GM23338 (cell line): ENCODE results near the gene STING1. TPM values are rescaled to one million over a fixed set of nuclear protein-coding genes. Genes with fewer than 3 reads are reported as not detected.

Experiments
- ATAC-seq: fragments of 200-7000 bp; cut with Tn5 transposase; 3 replicates; pipeline ENCODE4 v1.9.1; 2020
- DNase-seq: peaks from one replicate; pipeline ENCODE4 v3.0.0-alpha.2; 2015; ENCODE audit warnings: low spot score
- H2AFZ ChIP-seq: fragments of 200-600 bp; sonication (generic); 2 replicates; pipeline ENCODE4 v1.8.0; 2016; ENCODE audit warnings: antibody characterized with exemption, mild to moderate bottlenecking, moderate library complexity
- H3F3A ChIP-seq: fragments of 200-600 bp; sonication (generic); replicated peaks from 2 replicates; pipeline ENCODE4 v1.8.0; 2017; ENCODE audit warnings: antibody characterized with exemption, mixed run types, low read depth
- H3K27ac ChIP-seq: fragments of 200-600 bp; sonication (generic); 2 replicates; pipeline ENCODE4 v1.6.1; 2016; ENCODE audit warnings: low read depth
- H3K27me3 ChIP-seq: fragments of 200-600 bp; sonication (generic); 2 replicates; pipeline ENCODE4 v1.8.0; 2016; ENCODE audit warnings: mild to moderate bottlenecking, mixed run types, moderate library complexity; ENCODE audit not compliant: insufficient read depth
- H3K36me3 ChIP-seq: fragments of 200-600 bp; sonication (generic); 2 replicates; pipeline ENCODE4 v1.8.0; 2016; ENCODE audit warnings: mild to moderate bottlenecking; ENCODE audit not compliant: insufficient read depth
- H3K4me1 ChIP-seq: fragments of 200-600 bp; sonication (generic); 2 replicates; pipeline ENCODE4 v1.8.0; 2016; ENCODE audit warnings: mild to moderate bottlenecking, moderate library complexity; ENCODE audit not compliant: insufficient read depth
- H3K4me2 ChIP-seq: fragments of 200-600 bp; sonication (generic); 2 replicates; pipeline ENCODE4 v1.7.1; 2017; ENCODE audit warnings: mixed run types
- H3K4me3 ChIP-seq: fragments of 200-600 bp; sonication (generic); 2 replicates; pipeline ENCODE4 v1.6.1; 2016; ENCODE audit warnings: mixed run types
- H3K79me2 ChIP-seq: fragments of 200-600 bp; sonication (generic); replicated peaks from 2 replicates; pipeline ENCODE4 v1.8.0; 2017; ENCODE audit warnings: mild to moderate bottlenecking; ENCODE audit not compliant: insufficient read depth
- H3K9me2 ChIP-seq: fragments of 200-600 bp; sonication (generic); 2 replicates; pipeline ENCODE4 v1.8.0; 2017; ENCODE audit not compliant: insufficient read depth
- H4K20me1 ChIP-seq: fragments of 200-600 bp; sonication (generic); replicated peaks from 2 replicates; pipeline ENCODE4 v1.8.0; 2017; ENCODE audit warnings: mild to moderate bottlenecking; ENCODE audit not compliant: insufficient read depth
- H3K27ac Mint-ChIP-seq: 2 replicates; pipeline ENCODE4 v1.8.0; 2020; ENCODE audit warnings: inconsistent platforms, mild to moderate bottlenecking, moderate library complexity, mixed read lengths
- H3K27me3 Mint-ChIP-seq: 3 replicates; pipeline ENCODE4 v1.8.0; 2022; ENCODE audit warnings: low read depth, mild to moderate bottlenecking, moderate library complexity, mixed read lengths, inconsistent platforms; ENCODE audit not compliant: insufficient read depth, poor library complexity
- H3K36me3 Mint-ChIP-seq: 3 replicates; pipeline ENCODE4 v1.8.0; 2021; ENCODE audit warnings: low read depth, mild to moderate bottlenecking, inconsistent platforms, moderate library complexity, mixed read lengths
- H3K4me1 Mint-ChIP-seq: 3 replicates; pipeline ENCODE4 v1.8.0; 2020; ENCODE audit warnings: mild to moderate bottlenecking, inconsistent platforms, mixed read lengths
- H3K4me3 Mint-ChIP-seq: 3 replicates; pipeline ENCODE4 v1.8.0; 2021; ENCODE audit warnings: moderate library complexity, mild to moderate bottlenecking, inconsistent platforms, mixed read lengths
- H3K9me3 Mint-ChIP-seq: 3 replicates; pipeline ENCODE4 v1.8.0; 2020; ENCODE audit warnings: moderate library complexity, mild to moderate bottlenecking, inconsistent platforms, mixed read lengths
- CREB1 ChIP-seq: fragments of 250-450 bp; sonication (Bioruptor Pico); IDR thresholded peaks from 2 replicates; pipeline ENCODE4 v1.5.0; 2020; ENCODE audit warnings: low read depth, mild to moderate bottlenecking, moderate library complexity
- EZH2 ChIP-seq: fragments of 200-600 bp; sonication (generic); IDR thresholded peaks from one replicate; pipeline ENCODE4 v1.8.0; 2017; ENCODE audit warnings: antibody characterized with exemption, mild to moderate bottlenecking, low read depth; ENCODE audit not compliant: unreplicated experiment
- EZH2phosphoT487 ChIP-seq: fragments of 200-600 bp; sonication (generic); IDR thresholded peaks from one replicate; pipeline ENCODE4 v1.8.1; 2018; ENCODE audit warnings: antibody characterized with exemption; ENCODE audit not compliant: unreplicated experiment
- JUNB ChIP-seq: IDR thresholded peaks from one replicate; pipeline ENCODE4 v1.6.1; 2016; ENCODE audit warnings: antibody characterized with exemption; ENCODE audit not compliant: unreplicated experiment
- NANOG ChIP-seq: IDR thresholded peaks from 2 replicates; pipeline ENCODE4 v1.6.1; 2016; ENCODE audit warnings: antibody characterized with exemption, borderline replicate concordance
- POLR2AphosphoS5 ChIP-seq: IDR thresholded peaks from 2 replicates; pipeline ENCODE4 v1.6.1; 2016; ENCODE audit warnings: antibody characterized with exemption, low read depth
- STAT1 ChIP-seq: IDR thresholded peaks from one replicate; pipeline ENCODE4 v1.6.1; 2016; ENCODE audit warnings: antibody characterized with exemption; ENCODE audit not compliant: unreplicated experiment
- ZNF331 ChIP-seq: fragments of 250-450 bp; sonication (Bioruptor Pico); IDR thresholded peaks from 2 replicates; pipeline ENCODE4 v1.5.0; 2020; ENCODE audit warnings: low read depth, mild to moderate bottlenecking, moderate library complexity
- polyA plus RNA-seq: library from polyadenylated mRNA; unstranded; fragments of >200 nt; fragmentation: Nextera tagmentation; extraction: Ambion mirVana; gene quantifications from 2 replicates; pipeline ENCODE4 v1.2.1, GENCODE V29; 2016
- total RNA-seq: library from RNA; depleted of rRNA; stranded (reverse); fragments of >200 nt; shearing (Covaris generic); gene quantifications from 2 replicates; pipeline ENCODE4 v1.2.3, GENCODE V29; 2014
- TF ChIP-seq, protein P1 (sequence below): IDR thresholded peaks from 2 replicates; pipeline ENCODE4 v1.6.1; 2016; ENCODE audit warnings: antibody characterized with exemption
- TF ChIP-seq, protein P2 (sequence below): IDR thresholded peaks from one replicate; pipeline ENCODE4 v1.6.1; 2018; ENCODE audit warnings: antibody characterized with exemption; ENCODE audit not compliant: unreplicated experiment
- TF ChIP-seq, protein P3 (sequence below), 2 experiments: fragments of 200-600 bp in 1 of 2; sonication (generic) in 1 of 2; conservative IDR thresholded peaks; 2 replicates each; pipeline versions ENCODE4 v1.5.1 to v1.6.1; 2016 to 2017; ENCODE audit warnings: antibody characterized with exemption in 2 of 2, low read depth in 2 of 2, mild to moderate bottlenecking in 2 of 2, moderate library complexity in 1 of 2
- TF ChIP-seq, protein P4 (sequence below): fragments of 250-450 bp; sonication (Bioruptor Pico); IDR thresholded peaks from 2 replicates; pipeline ENCODE4 v1.5.0; 2020; ENCODE audit warnings: mild to moderate bottlenecking, moderate library complexity

The STING1 gene
- total and polyA plus RNA-seq, 2 experiments from 2014 or later: 0.66 TPM; not detected in 1

DNA sequence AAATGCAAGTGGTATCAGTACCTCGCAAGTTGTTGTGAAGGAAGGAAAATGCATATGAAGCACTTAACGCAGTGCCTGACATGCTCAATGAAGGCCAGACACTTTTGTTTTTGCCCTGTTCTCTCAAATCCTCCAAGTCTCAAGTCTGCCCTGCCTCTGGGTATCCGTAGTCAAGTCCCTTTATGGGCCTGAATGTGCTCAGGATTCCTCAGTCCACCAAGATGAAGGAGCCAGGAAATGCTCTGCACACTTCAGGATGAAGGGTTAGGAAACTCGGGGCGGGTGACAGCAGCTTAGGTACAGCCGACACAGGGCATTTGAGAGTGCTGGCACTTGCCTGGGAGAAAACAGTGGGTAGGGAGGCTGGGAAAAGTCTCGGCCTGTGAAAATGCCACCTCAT lies 21.4 kb downstream of the STING1 start (continued):
- TF ChIP-seq ZNF331 (CRISPR knock-in tag) (no peak), NANOG (no peak), EZH2 (no peak), CREB1 (CRISPR knock-in tag) (no peak), STAT1 (no peak), EZH2phosphoT487 (no peak)
- TF ChIP-seq, protein P1, sequence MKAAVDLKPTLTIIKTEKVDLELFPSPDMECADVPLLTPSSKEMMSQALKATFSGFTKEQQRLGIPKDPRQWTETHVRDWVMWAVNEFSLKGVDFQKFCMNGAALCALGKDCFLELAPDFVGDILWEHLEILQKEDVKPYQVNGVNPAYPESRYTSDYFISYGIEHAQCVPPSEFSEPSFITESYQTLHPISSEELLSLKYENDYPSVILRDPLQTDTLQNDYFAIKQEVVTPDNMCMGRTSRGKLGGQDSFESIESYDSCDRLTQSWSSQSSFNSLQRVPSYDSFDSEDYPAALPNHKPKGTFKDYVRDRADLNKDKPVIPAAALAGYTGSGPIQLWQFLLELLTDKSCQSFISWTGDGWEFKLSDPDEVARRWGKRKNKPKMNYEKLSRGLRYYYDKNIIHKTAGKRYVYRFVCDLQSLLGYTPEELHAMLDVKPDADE: no peak
- TF ChIP-seq, protein P2, sequence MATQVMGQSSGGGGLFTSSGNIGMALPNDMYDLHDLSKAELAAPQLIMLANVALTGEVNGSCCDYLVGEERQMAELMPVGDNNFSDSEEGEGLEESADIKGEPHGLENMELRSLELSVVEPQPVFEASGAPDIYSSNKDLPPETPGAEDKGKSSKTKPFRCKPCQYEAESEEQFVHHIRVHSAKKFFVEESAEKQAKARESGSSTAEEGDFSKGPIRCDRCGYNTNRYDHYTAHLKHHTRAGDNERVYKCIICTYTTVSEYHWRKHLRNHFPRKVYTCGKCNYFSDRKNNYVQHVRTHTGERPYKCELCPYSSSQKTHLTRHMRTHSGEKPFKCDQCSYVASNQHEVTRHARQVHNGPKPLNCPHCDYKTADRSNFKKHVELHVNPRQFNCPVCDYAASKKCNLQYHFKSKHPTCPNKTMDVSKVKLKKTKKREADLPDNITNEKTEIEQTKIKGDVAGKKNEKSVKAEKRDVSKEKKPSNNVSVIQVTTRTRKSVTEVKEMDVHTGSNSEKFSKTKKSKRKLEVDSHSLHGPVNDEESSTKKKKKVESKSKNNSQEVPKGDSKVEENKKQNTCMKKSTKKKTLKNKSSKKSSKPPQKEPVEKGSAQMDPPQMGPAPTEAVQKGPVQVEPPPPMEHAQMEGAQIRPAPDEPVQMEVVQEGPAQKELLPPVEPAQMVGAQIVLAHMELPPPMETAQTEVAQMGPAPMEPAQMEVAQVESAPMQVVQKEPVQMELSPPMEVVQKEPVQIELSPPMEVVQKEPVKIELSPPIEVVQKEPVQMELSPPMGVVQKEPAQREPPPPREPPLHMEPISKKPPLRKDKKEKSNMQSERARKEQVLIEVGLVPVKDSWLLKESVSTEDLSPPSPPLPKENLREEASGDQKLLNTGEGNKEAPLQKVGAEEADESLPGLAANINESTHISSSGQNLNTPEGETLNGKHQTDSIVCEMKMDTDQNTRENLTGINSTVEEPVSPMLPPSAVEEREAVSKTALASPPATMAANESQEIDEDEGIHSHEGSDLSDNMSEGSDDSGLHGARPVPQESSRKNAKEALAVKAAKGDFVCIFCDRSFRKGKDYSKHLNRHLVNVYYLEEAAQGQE: no peak

DNA sequence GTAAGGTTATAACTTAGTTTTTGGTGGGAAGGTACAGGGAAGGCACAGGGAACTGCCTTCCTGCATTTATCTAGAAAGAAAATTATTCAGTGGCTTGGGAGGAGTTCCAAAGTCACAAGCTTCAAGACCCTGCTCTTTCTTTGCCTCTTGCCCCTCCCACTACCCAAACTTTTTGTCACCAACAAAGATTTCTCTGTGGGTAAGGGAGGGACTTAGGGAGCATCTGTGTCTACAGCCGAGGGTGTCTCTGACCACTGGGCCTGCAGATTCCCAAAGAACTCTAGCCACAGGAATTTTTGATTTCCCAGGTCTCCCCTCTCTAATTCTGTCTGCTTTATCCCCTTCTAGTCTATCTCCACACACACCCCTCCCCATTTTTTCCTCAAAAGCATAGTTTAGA lies 22.1 kb downstream of the STING1 start:
- no peaks in the 10 kb centered on the region for H3K9me2 ChIP-seq
- no peak overlapping the region for H3K27ac ChIP-seq
- 0 out of 2 replicates have a peak, but pooled peaks cover 11% of the 10 kb centered on the region for H3F3A ChIP-seq
- no peak overlapping the region for H3K27ac Mint-ChIP-seq
- H2AFZ ChIP-seq: no peak overlapping the region
- no peaks in the 10 kb centered on the region for H3K36me3 Mint-ChIP-seq
- no peak overlapping the region for H3K4me3 Mint-ChIP-seq
- DNase-seq (no peak), ATAC-seq (no peak)
- H3K4me3 ChIP-seq: no peak overlapping the region
- peaks cover 33% of the 10 kb centered on the region for H3K4me1 Mint-ChIP-seq
- peaks cover 22% of the 10 kb centered on the region for H3K4me1 ChIP-seq
- no peaks in the 10 kb centered on the region for H3K27me3 ChIP-seq
- no peaks in the 10 kb centered on the region for H3K9me3 Mint-ChIP-seq
- peaks cover 23% of the 10 kb centered on the region for H3K27me3 Mint-ChIP-seq
- no peaks in the 10 kb centered on the region for H3K79me2 ChIP-seq
- H4K20me1 ChIP-seq: no peaks in the 10 kb centered on the region
- H3K4me2 ChIP-seq: no peak overlapping the region
- no peaks in the 10 kb centered on the region; the same call in 1 of the 2 replicates for H3K36me3 ChIP-seq
- TF ChIP-seq EZH2phosphoT487: no peak
- TF ChIP-seq, protein P1: no peak
- no peak for TF ChIP-seq CREB1 (CRISPR knock-in tag)
- TF ChIP-seq, protein P3, sequence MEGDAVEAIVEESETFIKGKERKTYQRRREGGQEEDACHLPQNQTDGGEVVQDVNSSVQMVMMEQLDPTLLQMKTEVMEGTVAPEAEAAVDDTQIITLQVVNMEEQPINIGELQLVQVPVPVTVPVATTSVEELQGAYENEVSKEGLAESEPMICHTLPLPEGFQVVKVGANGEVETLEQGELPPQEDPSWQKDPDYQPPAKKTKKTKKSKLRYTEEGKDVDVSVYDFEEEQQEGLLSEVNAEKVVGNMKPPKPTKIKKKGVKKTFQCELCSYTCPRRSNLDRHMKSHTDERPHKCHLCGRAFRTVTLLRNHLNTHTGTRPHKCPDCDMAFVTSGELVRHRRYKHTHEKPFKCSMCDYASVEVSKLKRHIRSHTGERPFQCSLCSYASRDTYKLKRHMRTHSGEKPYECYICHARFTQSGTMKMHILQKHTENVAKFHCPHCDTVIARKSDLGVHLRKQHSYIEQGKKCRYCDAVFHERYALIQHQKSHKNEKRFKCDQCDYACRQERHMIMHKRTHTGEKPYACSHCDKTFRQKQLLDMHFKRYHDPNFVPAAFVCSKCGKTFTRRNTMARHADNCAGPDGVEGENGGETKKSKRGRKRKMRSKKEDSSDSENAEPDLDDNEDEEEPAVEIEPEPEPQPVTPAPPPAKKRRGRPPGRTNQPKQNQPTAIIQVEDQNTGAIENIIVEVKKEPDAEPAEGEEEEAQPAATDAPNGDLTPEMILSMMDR (conservative IDR thresholded peaks at IDR 0.05; ENCODE audit: low read depth in 2 of 2): no peak
- no peak for TF ChIP-seq POLR2AphosphoS5
- TF ChIP-seq EZH2: no peak
- TF ChIP-seq JUNB: no peak
- TF ChIP-seq, protein P4, sequence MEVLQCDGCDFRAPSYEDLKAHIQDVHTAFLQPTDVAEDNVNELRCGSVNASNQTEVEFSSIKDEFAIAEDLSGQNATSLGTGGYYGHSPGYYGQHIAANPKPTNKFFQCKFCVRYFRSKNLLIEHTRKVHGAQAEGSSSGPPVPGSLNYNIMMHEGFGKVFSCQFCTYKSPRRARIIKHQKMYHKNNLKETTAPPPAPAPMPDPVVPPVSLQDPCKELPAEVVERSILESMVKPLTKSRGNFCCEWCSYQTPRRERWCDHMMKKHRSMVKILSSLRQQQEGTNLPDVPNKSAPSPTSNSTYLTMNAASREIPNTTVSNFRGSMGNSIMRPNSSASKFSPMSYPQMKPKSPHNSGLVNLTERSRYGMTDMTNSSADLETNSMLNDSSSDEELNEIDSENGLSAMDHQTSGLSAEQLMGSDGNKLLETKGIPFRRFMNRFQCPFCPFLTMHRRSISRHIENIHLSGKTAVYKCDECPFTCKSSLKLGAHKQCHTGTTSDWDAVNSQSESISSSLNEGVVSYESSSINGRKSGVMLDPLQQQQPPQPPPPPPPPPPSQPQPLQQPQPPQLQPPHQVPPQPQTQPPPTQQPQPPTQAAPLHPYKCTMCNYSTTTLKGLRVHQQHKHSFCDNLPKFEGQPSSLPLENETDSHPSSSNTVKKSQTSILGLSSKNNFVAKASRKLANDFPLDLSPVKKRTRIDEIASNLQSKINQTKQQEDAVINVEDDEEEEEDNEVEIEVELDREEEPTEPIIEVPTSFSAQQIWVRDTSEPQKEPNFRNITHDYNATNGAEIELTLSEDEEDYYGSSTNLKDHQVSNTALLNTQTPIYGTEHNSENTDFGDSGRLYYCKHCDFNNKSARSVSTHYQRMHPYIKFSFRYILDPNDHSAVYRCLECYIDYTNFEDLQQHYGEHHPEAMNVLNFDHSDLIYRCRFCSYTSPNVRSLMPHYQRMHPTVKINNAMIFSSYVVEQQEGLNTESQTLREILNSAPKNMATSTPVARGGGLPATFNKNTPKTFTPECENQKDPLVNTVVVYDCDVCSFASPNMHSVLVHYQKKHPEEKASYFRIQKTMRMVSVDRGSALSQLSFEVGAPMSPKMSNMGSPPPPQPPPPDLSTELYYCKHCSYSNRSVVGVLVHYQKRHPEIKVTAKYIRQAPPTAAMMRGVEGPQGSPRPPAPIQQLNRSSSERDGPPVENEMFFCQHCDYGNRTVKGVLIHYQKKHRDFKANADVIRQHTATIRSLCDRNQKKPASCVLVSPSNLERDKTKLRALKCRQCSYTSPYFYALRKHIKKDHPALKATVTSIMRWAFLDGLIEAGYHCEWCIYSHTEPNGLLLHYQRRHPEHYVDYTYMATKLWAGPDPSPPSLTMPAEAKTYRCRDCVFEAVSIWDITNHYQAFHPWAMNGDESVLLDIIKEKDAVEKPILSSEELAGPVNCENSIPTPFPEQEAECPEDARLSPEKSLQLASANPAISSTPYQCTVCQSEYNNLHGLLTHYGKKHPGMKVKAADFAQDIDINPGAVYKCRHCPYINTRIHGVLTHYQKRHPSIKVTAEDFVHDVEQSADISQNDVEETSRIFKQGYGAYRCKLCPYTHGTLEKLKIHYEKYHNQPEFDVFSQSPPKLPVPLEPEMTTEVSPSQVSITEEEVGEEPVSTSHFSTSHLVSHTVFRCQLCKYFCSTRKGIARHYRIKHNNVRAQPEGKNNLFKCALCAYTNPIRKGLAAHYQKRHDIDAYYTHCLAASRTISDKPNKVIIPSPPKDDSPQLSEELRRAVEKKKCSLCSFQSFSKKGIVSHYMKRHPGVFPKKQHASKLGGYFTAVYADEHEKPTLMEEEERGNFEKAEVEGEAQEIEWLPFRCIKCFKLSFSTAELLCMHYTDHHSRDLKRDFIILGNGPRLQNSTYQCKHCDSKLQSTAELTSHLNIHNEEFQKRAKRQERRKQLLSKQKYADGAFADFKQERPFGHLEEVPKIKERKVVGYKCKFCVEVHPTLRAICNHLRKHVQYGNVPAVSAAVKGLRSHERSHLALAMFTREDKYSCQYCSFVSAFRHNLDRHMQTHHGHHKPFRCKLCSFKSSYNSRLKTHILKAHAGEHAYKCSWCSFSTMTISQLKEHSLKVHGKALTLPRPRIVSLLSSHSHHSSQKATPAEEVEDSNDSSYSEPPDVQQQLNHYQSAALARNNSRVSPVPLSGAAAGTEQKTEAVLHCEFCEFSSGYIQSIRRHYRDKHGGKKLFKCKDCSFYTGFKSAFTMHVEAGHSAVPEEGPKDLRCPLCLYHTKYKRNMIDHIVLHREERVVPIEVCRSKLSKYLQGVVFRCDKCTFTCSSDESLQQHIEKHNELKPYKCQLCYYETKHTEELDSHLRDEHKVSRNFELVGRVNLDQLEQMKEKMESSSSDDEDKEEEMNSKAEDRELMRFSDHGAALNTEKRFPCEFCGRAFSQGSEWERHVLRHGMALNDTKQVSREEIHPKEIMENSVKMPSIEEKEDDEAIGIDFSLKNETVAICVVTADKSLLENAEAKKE (CRISPR knock-in tag): no peak
